Fibroblast of the aortic adventitia (primary cell): ENCODE results near the gene GALNT2. TPM values are rescaled to one million over a fixed set of nuclear protein-coding genes. Genes with fewer than 3 reads are reported as not detected.

Source experiments
- DNase-seq: peaks from one replicate; pipeline ENCODE4 v3.0.0-alpha.2; 2010; ENCODE audit warnings: low read depth
- H3K4me3 ChIP-seq: 2 replicates; pipeline ENCODE4 v1.5.1; 2011; ENCODE audit warnings: low read depth, mild to moderate bottlenecking, control low read depth, low read length, moderate library complexity
- CTCF ChIP-seq: IDR thresholded peaks from 2 replicates; pipeline ENCODE4 v1.5.1; 2011; ENCODE audit warnings: mild to moderate bottlenecking, low read length, control low read depth, inconsistent platforms; ENCODE audit not compliant: insufficient read depth
- total RNA-seq: library from RNA; depleted of rRNA; stranded (reverse); fragments of >200 nt; gene quantifications from 2 replicates; pipeline ENCODE4 v1.2.3, GENCODE V29; 2012; ENCODE audit warnings: low replicate concordance

The GALNT2 gene
- total RNA-seq, 1 donor = 68.1 TPM

GRCh38 chr1:230085178-230085515 is 18.1 kb downstream of the GALNT2 start:
- no peak overlapping the region for H3K4me3 ChIP-seq
- DNase-seq = no peak
- TF ChIP-seq CTCF = no peak

GRCh38 chr1:230086151-230086550 is 19.1 kb downstream of the GALNT2 start:
- TF ChIP-seq CTCF = no peak
- DNase-seq = no peak
- no peak overlapping the region for H3K4me3 ChIP-seq

GRCh38 chr1:230087028-230087716 is 20.1 kb downstream of the GALNT2 start:
- no peak for TF ChIP-seq CTCF
- no peak overlapping the region for H3K4me3 ChIP-seq
- no peak for DNase-seq

- TF ChIP-seq CTCF = no peak
- no peak overlapping the region for H3K4me3 ChIP-seq
- no peak for DNase-seq
These were observed 20.7 kb downstream of the GALNT2 start for GRCh38 chr1:230087717-230088105.

- no peak for TF ChIP-seq CTCF
- H3K4me3 ChIP-seq = no peak overlapping the region
- peak; percentile 82 for DNase-seq
These were observed 23.2 kb downstream of the GALNT2 start for GRCh38 chr1:230090194-230090711.

GRCh38 chr1:230091473-230092231 is 24.6 kb downstream of the GALNT2 start:
- no peak overlapping the region for H3K4me3 ChIP-seq
- TF ChIP-seq CTCF = no peak
- no peak for DNase-seq
